Glomerular visceral epithelial cell (primary cell): ENCODE results near the gene TTC6.

Source experiments
- DNase-seq: peaks from one replicate; pipeline ENCODE4 v3.0.0-alpha.2; 2016; ENCODE audit errors: extremely low spot score

Gene TTC6

GRCh38 chr14:37585971-37586796 is 9.2 kb upstream of the TTC6 start:
- no peak for DNase-seq

GRCh38 chr14:37586797-37587130 is 8.7 kb upstream of the TTC6 start:
- no peak for DNase-seq

- DNase-seq: no peak
These were observed 8.2 kb upstream of the TTC6 start for GRCh38 chr14:37587131-37587803.

GRCh38 chr14:37587881-37588666 is 7.4 kb upstream of the TTC6 start:
- no peak for DNase-seq

GRCh38 chr14:37588667-37588955 is 6.8 kb upstream of the TTC6 start:
- no peak for DNase-seq

GRCh38 chr14:37588956-37589714 is 6.3 kb upstream of the TTC6 start:
- no peak for DNase-seq

GRCh38 chr14:37589715-37590427 is 5.6 kb upstream of the TTC6 start:
- no peak for DNase-seq

- DNase-seq: no peak
These were observed 4.8 kb upstream of the TTC6 start for GRCh38 chr14:37590428-37591139.

- DNase-seq: no peak
These were observed 4.0 kb upstream of the TTC6 start for GRCh38 chr14:37591311-37591940.

GRCh38 chr14:37591941-37592481 is 3.4 kb upstream of the TTC6 start:
- no peak for DNase-seq

GRCh38 chr14:37592482-37593408 is 2.7 kb upstream of the TTC6 start:
- no peak for DNase-seq

- DNase-seq: no peak
These were observed 1.8 kb upstream of the TTC6 start for GRCh38 chr14:37593511-37594237.

- peak; percentile 83 for DNase-seq
These were observed 1.0 kb upstream of the TTC6 start for GRCh38 chr14:37594238-37594970.

- DNase-seq: peak; percentile 71
These were observed 586 bp downstream of the TTC6 start for GRCh38 chr14:37595809-37596621.

GRCh38 chr14:37596790-37597472 is 1.5 kb downstream of the TTC6 start:
- DNase-seq: no peak

GRCh38 chr14:37597538-37597913 is 2.1 kb downstream of the TTC6 start:
- DNase-seq: no peak
